B cell (primary cell): Measurements from ENCODE around the gene PDE10A.

Source experiments
- EZH2 ChIP-seq: IDR thresholded peaks from 2 replicates; pipeline ENCODE4 v1.6.1; 2012; ENCODE audit warnings: borderline replicate concordance, low read depth, mild to moderate bottlenecking, moderate library complexity, low read length; ENCODE audit not compliant: insufficient read depth, poor library complexity, severe bottlenecking
- TF ChIP-seq, protein P1 (sequence below): fragments of 200-600 bp; IDR thresholded peaks from one replicate; pipeline ENCODE4 v1.8.0; 2022; ENCODE audit warnings: antibody characterized with exemption, mild to moderate bottlenecking

DNA sequence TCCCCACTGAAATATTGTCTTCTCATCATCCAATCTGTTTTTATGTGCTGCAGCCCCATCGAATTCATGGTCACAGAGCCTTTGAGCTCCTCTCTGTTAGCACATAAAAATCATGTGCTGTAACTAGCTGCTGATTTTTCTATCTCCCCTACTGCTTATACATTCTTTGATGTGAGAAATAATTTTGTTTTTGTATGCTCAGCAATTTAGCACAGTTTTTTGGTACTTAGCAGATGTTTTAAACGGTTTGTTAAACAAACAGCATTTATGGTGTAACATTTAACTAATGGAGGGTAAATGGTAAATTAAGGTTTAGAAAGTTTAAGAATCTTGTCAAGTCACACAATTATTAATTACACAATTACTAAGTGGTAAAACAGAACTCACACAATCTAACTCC lies 221.9 kb downstream of the PDE10A start:
- TF ChIP-seq, protein P1, sequence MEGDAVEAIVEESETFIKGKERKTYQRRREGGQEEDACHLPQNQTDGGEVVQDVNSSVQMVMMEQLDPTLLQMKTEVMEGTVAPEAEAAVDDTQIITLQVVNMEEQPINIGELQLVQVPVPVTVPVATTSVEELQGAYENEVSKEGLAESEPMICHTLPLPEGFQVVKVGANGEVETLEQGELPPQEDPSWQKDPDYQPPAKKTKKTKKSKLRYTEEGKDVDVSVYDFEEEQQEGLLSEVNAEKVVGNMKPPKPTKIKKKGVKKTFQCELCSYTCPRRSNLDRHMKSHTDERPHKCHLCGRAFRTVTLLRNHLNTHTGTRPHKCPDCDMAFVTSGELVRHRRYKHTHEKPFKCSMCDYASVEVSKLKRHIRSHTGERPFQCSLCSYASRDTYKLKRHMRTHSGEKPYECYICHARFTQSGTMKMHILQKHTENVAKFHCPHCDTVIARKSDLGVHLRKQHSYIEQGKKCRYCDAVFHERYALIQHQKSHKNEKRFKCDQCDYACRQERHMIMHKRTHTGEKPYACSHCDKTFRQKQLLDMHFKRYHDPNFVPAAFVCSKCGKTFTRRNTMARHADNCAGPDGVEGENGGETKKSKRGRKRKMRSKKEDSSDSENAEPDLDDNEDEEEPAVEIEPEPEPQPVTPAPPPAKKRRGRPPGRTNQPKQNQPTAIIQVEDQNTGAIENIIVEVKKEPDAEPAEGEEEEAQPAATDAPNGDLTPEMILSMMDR: no peak
- no peak for TF ChIP-seq EZH2
